Karpas-422 (cell line): ENCODE measurements around the gene CRNKL1. TPM values are rescaled to one million over a fixed set of nuclear protein-coding genes. Genes with fewer than 3 reads are reported as not detected.
A peak's percentile ranks its signal among the peaks of the same experiment; 100 is the strongest.
"Not testable (repeated sequence)": the region's sequence is repeated elsewhere in the genome, so short reads cannot be mapped to it uniquely, and the experiment has no call there.

Source experiments
- DNase-seq: peaks from one replicate; pipeline ENCODE4 v3.0.0-alpha.2; 2015
- H2AFZ ChIP-seq: fragments of 200-600 bp; sonication (generic); 2 replicates; pipeline ENCODE4 v1.6.1; 2014; ENCODE audit warnings: antibody characterized with exemption, low read length, mixed read lengths
- H3K27ac ChIP-seq: fragments of 200-600 bp; sonication (generic); 2 replicates; pipeline ENCODE4 v1.5.1; 2014; ENCODE audit warnings: mild to moderate bottlenecking, low read length, moderate library complexity
- H3K27me3 ChIP-seq: fragments of 200-600 bp; sonication (generic); 2 replicates; pipeline ENCODE4 v1.6.1; 2014; ENCODE audit warnings: low read length, mixed read lengths
- H3K36me3 ChIP-seq: fragments of 200-600 bp; sonication (generic); 2 replicates; pipeline ENCODE4 v1.6.1; 2014; ENCODE audit warnings: low read length, mixed read lengths; ENCODE audit not compliant: insufficient read depth
- H3K4me1 ChIP-seq: fragments of 200-600 bp; sonication (generic); 2 replicates; pipeline ENCODE4 v1.6.1; 2014; ENCODE audit warnings: mild to moderate bottlenecking, low read length, mixed read lengths
- H3K4me2 ChIP-seq: fragments of 200-600 bp; sonication (generic); 2 replicates; pipeline ENCODE4 v1.6.1; 2014; ENCODE audit warnings: low read length, low read depth, mild to moderate bottlenecking; ENCODE audit not compliant: poor library complexity, severe bottlenecking
- H3K4me3 ChIP-seq: fragments of 200-600 bp; sonication (generic); 2 replicates; pipeline ENCODE4 v1.5.1; 2014; ENCODE audit warnings: mild to moderate bottlenecking, antibody characterized with exemption, low read length, mixed read lengths
- H3K79me2 ChIP-seq: fragments of 200-600 bp; sonication (generic); 2 replicates; pipeline ENCODE4 v1.6.1; 2014; ENCODE audit warnings: mild to moderate bottlenecking, low read length, mixed read lengths
- H3K9ac ChIP-seq: fragments of 200-600 bp; sonication (generic); 2 replicates; pipeline ENCODE4 v1.6.0; 2014; ENCODE audit warnings: low read length
- H3K9me2 ChIP-seq: fragments of 200-600 bp; sonication (generic), shearing (Covaris generic); replicated peaks from 2 replicates; pipeline ENCODE4 v1.6.0; 2014; ENCODE audit warnings: mild to moderate bottlenecking, low read length, moderate library complexity; ENCODE audit not compliant: insufficient read depth
- H3K9me3 ChIP-seq: fragments of 300-700, 200-600 bp; sonication (generic); 2 replicates; pipeline ENCODE4 v1.6.1; 2014; ENCODE audit warnings: low read length, mixed read lengths
- H4K20me1 ChIP-seq: fragments of 200-600 bp; sonication (generic); 2 replicates; pipeline ENCODE4 v1.6.1; 2014; ENCODE audit warnings: mild to moderate bottlenecking, antibody characterized with exemption, low read length, low read depth; ENCODE audit not compliant: insufficient read depth
- total RNA-seq: library from RNA; depleted of rRNA; stranded (reverse); fragments of >200 nt; shearing (Covaris generic); gene quantifications from 2 replicates; pipeline ENCODE4 v1.2.3, GENCODE V29; 2014; ENCODE audit warnings: low replicate concordance

Gene CRNKL1
- total RNA-seq, 1 experiment from 2014 or later, result 18.4 TPM

DNA sequence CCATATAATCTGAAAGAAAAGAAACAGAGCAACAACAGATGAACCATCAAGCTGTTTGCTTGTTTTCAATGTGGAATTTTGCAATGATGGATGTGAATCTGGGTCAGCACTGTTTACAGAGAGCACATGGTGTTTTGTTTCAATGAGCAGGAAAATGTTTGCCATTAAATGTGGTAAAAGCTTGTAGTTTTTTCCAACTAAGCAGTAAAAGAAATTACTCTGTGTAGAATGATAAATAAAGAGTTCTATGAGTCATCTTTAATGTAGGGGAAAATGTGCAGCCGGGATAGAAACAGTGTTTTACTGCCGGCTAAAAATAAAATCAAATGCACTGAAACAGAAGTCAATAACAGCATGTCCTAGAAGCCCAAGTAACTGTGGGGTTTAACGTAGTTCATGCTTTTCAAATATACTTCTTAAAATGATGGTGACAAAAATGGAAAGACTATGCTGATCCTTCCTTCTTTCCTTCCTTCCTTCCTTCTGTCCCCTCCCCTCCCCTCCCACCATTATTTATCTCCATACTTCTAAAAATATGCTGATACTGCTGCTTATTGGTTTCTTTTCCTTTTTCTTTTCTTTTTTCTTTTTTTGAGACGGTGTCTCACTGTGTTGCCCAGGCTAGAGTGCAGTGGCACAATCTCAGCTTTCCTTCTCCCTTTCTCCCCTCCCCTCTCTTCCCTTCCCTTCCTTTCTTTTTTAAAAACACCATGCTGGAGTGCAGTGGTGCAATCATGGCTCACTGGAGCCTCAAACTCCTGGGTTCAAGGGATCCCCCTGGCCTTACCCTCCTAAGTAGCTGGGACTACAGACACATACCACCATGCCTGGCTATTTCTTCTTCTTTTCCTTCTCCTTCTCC lies 41.4 kb downstream of the CRNKL1 start:
- Histone ChIP-seq H3K9me3 (no peaks in the 10 kb centered on the region), H3K36me3 (no peaks in the 10 kb centered on the region), H2AFZ (no peak overlapping the region), H3K4me3 (no peak overlapping the region), H3K4me1 (no peaks in the 10 kb centered on the region), H4K20me1 (no peaks in the 10 kb centered on the region), H3K27ac (no peak overlapping the region), H3K9me2 (no peaks in the 10 kb centered on the region), H3K9ac (no peak overlapping the region), H3K27me3 (no peaks in the 10 kb centered on the region), H3K79me2 (no peaks in the 10 kb centered on the region), H3K4me2 (no peak overlapping the region)
- no peak for DNase-seq

DNA sequence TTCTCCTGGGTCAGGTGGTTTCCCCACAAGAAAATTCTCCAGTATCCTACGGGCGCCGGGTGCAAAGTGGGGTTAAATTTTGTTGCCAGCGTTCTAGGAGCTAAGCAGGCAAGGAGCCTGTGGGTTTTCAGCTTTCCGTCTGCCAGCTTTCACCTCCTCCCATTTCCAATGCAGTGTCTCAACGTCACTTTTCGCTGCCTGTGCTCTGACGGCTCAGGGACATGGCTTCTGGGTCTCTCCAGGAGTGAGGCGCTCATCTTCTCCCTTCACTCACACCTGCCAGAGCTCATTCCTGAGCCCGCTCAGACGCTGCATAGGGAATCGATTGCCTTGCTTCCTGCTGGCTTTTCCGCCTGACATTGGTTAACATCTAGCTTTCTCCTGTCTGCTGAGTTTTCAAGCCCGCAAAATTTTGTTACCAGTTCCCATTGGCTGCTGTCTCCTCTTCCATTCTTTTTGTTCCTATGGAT lies 42.4 kb downstream of the CRNKL1 start:
- H3K4me3 ChIP-seq, result no peak overlapping the region

DNA sequence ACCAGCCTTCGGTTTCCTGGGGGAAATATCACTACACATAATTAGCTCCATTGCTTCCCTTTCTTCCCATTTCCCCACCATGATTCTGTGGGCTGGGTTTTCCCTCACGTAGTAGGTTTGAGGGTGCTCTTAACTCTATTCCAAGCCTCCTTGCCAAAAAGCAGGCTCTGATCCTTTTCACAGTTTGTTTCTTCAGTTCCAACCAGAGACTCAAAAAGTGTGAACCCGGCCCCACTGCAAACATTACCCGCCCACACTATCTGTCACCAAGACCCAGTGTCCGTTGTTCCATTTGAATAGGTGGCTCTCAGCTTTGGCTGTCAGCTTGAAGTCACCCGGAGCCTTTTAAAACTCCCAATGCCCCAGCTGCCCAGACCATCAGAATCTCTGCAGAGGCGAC lies 46.9 kb downstream of the CRNKL1 start:
- Histone ChIP-seq H3K4me2 (peak overlapping the region; percentile 4), H3K9me2 (no peaks in the 10 kb centered on the region), H4K20me1 (no peaks in the 10 kb centered on the region), H3K9ac (no peak overlapping the region), H2AFZ (no peak overlapping the region), H3K4me3 (no peak overlapping the region), H3K27me3 (no peaks in the 10 kb centered on the region), H3K79me2 (no peaks in the 10 kb centered on the region), H3K36me3 (no peaks in the 10 kb centered on the region), H3K27ac (no peak overlapping the region), H3K9me3 (no peaks in the 10 kb centered on the region), H3K4me1 (peaks cover 18% of the 10 kb centered on the region)
- no peak for DNase-seq

More for the DNA sequence above, 42.4 kb downstream of the CRNKL1 start:
- H3K79me2 ChIP-seq, result no peaks in the 10 kb centered on the region
- H3K9me2 ChIP-seq, result no peaks in the 10 kb centered on the region
- no peaks in the 10 kb centered on the region for H3K36me3 ChIP-seq
- H3K27me3 ChIP-seq, result no peaks in the 10 kb centered on the region
- H2AFZ ChIP-seq, result no peak overlapping the region
- H3K9ac ChIP-seq, result no peak overlapping the region
- H3K9me3 ChIP-seq, result no peaks in the 10 kb centered on the region
- DNase-seq, result no peak
- peaks cover 5% of the 10 kb centered on the region for H3K4me1 ChIP-seq
- H4K20me1 ChIP-seq, result no peaks in the 10 kb centered on the region
- H3K4me2 ChIP-seq, result no peak overlapping the region
- H3K27ac ChIP-seq, result no peak overlapping the region

DNA sequence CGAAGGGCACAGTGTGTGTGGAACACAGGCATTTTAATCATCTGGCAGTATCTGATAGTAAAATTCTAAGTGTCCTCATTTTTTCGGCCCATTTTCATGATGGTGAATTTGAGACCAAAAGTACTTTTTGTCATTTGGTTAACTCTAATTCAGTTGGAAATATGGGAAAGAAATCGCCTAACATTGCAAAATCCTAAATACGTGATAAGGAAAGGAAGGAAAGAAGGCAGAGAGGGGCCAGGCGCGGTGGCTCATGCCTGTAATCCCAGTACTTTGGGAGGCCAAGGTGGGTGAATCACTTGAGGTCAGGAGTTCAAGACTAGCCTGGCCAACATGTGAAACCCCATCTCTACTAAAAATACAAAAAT lies 48.3 kb downstream of the CRNKL1 start:
- H3K36me3 ChIP-seq, DNase-seq, H3K27ac ChIP-seq, H3K9me2 ChIP-seq, H3K27me3 ChIP-seq, H4K20me1 ChIP-seq, H3K4me2 ChIP-seq, H3K79me2 ChIP-seq, H3K9ac ChIP-seq, H3K4me3 ChIP-seq, H2AFZ ChIP-seq, H3K9me3 ChIP-seq: not testable (repeated sequence)
- H3K4me1 ChIP-seq, result peaks cover 18% of the 10 kb centered on the region

DNA sequence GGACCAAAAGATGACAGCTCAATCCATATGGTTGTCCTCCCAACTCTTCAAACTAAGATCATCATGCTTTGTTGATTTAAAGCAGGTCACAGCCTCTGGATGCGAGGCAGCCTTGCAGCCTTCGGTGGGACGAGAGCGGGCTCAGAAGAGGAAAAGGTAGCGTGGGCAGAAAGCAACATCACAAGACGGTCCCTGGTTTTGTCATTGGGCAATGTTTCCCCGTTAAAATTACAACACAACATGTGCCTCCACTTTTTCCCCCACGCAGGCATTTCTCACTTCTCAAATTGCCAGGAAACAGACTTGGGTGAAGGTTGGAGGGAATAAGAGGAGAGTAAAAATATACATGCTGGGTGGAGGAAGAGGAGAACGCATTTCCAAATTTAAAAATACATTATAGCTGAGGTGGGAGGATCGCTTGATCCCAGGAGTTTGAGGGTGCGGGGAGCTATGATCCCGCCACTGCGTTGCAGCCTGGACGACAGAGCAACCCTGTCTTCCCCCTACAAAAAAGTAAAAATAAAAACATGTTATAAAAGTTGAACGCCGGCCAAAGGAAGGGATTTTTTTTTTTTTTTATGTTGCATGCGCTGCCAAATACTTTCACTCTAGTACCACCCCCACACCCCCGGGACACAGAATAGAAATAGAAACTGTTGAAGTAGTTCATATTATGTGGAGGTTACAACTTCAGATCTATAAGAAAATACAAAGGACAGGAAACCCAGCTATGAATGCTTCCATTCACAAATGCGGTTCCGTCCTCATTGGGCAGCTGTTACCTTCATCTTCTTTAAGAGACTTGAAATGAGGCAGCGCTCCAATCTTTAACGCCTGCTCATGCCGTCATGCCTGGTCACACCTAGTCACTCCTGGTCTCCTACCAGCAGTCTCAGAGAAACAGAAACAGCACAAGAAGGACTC lies 49.0 kb downstream of the CRNKL1 start:
- Histone ChIP-seq H3K9me2 (no peaks in the 10 kb centered on the region), H2AFZ (no peak overlapping the region), H3K9me3 (no peaks in the 10 kb centered on the region), H3K27ac (no peak overlapping the region), H3K36me3 (no peaks in the 10 kb centered on the region), H3K4me1 (peaks cover 18% of the 10 kb centered on the region), H4K20me1 (no peaks in the 10 kb centered on the region), H3K79me2 (no peaks in the 10 kb centered on the region), H3K4me2 (peak overlapping the region; percentile 32), H3K27me3 (no peaks in the 10 kb centered on the region), H3K9ac (no peak overlapping the region), H3K4me3 (no peak overlapping the region)
- DNase-seq, result no peak

DNA sequence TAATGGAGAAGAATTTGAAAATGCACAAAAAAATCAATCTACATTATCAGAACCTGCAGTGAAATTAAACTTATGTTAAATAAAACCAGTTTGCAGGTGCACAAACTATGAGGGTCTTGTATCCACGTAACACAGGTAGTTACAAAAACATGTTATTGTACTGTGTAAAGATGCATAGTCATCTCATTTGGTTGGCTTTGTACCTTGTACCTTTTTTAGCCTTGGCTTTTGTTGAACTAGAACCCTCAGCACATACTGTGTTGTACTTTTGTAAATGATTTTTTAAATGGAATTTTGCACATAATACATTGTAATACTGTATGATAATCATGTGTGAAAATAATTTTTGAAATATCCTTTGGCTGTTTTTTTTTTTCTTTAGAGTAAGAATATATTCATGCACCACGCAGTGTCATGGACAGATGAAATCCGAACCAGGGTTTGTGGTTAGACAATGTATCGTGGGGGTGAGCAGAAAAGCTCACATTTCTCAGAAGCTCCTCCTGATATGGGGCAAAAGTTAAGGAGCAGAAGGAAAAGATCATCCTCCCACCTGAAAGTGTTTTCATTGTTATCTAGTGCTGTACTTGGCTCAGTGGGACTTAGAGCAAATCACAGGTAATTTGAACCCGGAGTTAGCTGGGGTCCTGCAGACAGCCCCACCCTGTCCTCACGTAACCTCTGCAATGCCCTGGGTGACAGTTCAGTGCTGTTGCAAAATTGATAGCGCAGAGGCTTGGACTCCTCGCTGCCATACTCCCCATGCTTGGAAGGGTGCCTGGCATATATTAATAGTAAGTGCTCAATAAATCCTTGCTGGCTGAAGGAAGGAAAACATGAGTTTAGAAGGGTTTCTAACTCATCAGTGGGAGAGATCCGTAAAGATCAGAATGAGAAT lies 49.9 kb downstream of the CRNKL1 start:
- Histone ChIP-seq H3K36me3 (no peaks in the 10 kb centered on the region), H3K4me1 (peaks cover 18% of the 10 kb centered on the region), H3K9me2 (no peaks in the 10 kb centered on the region), H3K27me3 (no peaks in the 10 kb centered on the region), H3K4me3 (no peak overlapping the region), H3K4me2 (no peak overlapping the region), H3K27ac (no peak overlapping the region), H4K20me1 (no peaks in the 10 kb centered on the region), H2AFZ (no peak overlapping the region), H3K79me2 (no peaks in the 10 kb centered on the region), H3K9ac (no peak overlapping the region), H3K9me3 (no peaks in the 10 kb centered on the region)
- DNase-seq, result no peak

DNA sequence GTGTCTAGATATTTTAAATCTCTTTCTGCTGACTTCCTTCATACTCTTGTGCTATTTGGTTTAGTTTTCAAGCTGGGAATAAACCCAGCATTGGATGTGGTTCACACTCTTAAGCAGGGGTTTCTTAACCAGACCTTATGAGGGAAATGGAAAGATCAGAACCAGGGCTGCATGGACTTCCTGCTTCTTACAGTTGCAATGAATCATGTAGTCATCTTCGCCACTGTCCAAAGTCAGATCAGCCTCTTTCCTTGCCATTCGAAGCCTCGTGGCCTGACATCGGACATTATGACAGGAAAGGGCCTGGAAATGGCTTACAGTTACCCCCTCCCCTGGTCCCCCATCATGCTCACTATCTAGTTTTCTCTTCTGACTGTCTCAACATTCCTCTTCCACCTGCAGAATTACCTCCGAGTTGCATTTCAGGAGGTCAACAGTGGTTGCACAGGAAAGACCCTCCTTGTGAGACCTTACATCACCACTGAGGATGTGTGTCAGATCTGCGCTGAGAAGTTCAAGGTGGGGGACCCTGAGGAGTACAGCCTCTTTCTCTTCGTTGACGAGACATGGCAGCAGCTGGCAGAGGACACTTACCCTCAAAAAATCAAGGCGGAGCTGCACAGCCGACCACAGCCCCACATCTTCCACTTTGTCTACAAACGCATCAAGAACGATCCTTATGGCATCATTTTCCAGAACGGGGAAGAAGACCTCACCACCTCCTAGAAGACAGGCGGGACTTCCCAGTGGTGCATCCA lies 51.9 kb downstream of the CRNKL1 start:
- Histone ChIP-seq H3K79me2 (no peaks in the 10 kb centered on the region), H3K4me3 (no peak overlapping the region), H3K9ac (no peak overlapping the region), H3K9me2 (no peaks in the 10 kb centered on the region), H2AFZ (no peak overlapping the region), H3K27ac (no peak overlapping the region), H3K9me3 (no peaks in the 10 kb centered on the region), H3K27me3 (no peaks in the 10 kb centered on the region), H4K20me1 (no peaks in the 10 kb centered on the region), H3K4me1 (peaks cover 18% of the 10 kb centered on the region), H3K4me2 (no peak overlapping the region), H3K36me3 (no peaks in the 10 kb centered on the region)
- DNase-seq, result no peak
